HG02610 (cell line): ENCODE data around the gene PARP3.
"Not testable (repeated sequence)": the region's sequence is repeated elsewhere in the genome, so short reads cannot be mapped to it uniquely, and the experiment has no call there.

Experiments
- ATAC-seq: cut with Tn5 transposase; IDR thresholded peaks from one replicate; pipeline ENCODE4 v1.9.1; 2021; ENCODE audit warnings: mild to moderate bottlenecking, moderate library complexity; ENCODE audit not compliant: unreplicated experiment

Gene PARP3

GRCh38 chr3:51983578-51984268 lies 41.6 kb downstream of the PARP3 start:
- ATAC-seq: no peak

- ATAC-seq: no peak
Measured at GRCh38 chr3:51984269-51984647, 42.1 kb downstream of the PARP3 start.

GRCh38 chr3:51985063-51985462 lies 42.9 kb downstream of the PARP3 start:
- no peak for ATAC-seq

- ATAC-seq: no peak
Measured at GRCh38 chr3:51986010-51986947, 44.1 kb downstream of the PARP3 start.

GRCh38 chr3:51987568-51987967 lies 45.4 kb downstream of the PARP3 start:
- ATAC-seq: no peak

GRCh38 chr3:51988286-51989146 lies 46.4 kb downstream of the PARP3 start:
- ATAC-seq: no peak

- ATAC-seq: not testable (repeated sequence)
Measured at GRCh38 chr3:51990501-51990971, 48.4 kb downstream of the PARP3 start.

GRCh38 chr3:51992017-51992682 lies 50.0 kb downstream of the PARP3 start:
- ATAC-seq: no peak

GRCh38 chr3:51993657-51994056 lies 51.5 kb downstream of the PARP3 start:
- ATAC-seq: not testable (repeated sequence)

GRCh38 chr3:51994530-51994929 lies 52.4 kb downstream of the PARP3 start:
- no peak for ATAC-seq

- ATAC-seq: peak; percentile 84
Measured at GRCh38 chr3:51995346-51996163, 53.4 kb downstream of the PARP3 start, which contains the start of gene RPL29. TSS of gene RPL29 (minus strand) at chr3:51995895. CDS start at chr3:51995461, 434 bp downstream.

GRCh38 chr3:51997172-51997571 lies 55.0 kb downstream of the PARP3 start:
- ATAC-seq: no peak

GRCh38 chr3:51997935-51998596 lies 55.9 kb downstream of the PARP3 start:
- ATAC-seq: no peak
